ENCODE results near the gene MYO10. TPM values are rescaled to one million over a fixed set of nuclear protein-coding genes. Genes with fewer than 3 reads are reported as not detected.
"Not testable (repeated sequence)": the region's sequence is repeated elsewhere in the genome, so short reads cannot be mapped to it uniquely, and the experiment has no call there.

The MYO10 gene
- total RNA-seq, 1 experiment from 2014 or later, result 202 TPM

GRCh38 chr5:16742938-16743337 is 193.2 kb downstream of the MYO10 start:
- no peaks in the 10 kb centered on the region for H3K9me3 ChIP-seq (ENCODE audit: low read depth, low read length, poor library complexity, severe bottlenecking)
- H3K27me3 ChIP-seq (replicated peaks; ENCODE audit: insufficient read depth, low read depth, low read length, poor library complexity), result no peaks in the 10 kb centered on the region
- intact Hi-C loops (cut with micrococcal nuclease; ENCODE audit: unreplicated experiment), result no loop called here
- H3K27ac ChIP-seq (ENCODE audit: low read depth, low read length, poor library complexity, severe bottlenecking), result peak overlapping the region; percentile 10
- peaks cover 18% of the 10 kb centered on the region for H3K4me1 ChIP-seq (ENCODE audit: insufficient read depth, low read length, poor library complexity, severe bottlenecking)
- DNase-seq (ENCODE audit: low spot score), result no peak
- peaks cover 68% of the 10 kb centered on the region for H3K36me3 ChIP-seq (ENCODE audit: insufficient read depth, low read length, poor library complexity, severe bottlenecking)
- H3K4me3 ChIP-seq (ENCODE audit: low read depth, low read length, poor library complexity, severe bottlenecking), result no peak overlapping the region
- BruUV-seq (replicated peaks), result no TSS peak
- ChIA-PET POLR2A (ENCODE audit: low non-redundant PET) (no interaction called here), CTCF (no interaction called here)
- TF ChIP-seq CTCF (conservative IDR thresholded peaks at IDR 0.05; ENCODE audit: low read depth, low read length) (no peak), EZH2 (IDR thresholded peaks at IDR 0.05; ENCODE audit: borderline replicate concordance, low read depth, low read length, poor library complexity, severe bottlenecking) (no peak)

- POLR2A ChIA-PET (ENCODE audit: low non-redundant PET), result no interaction called here
- Histone ChIP-seq H3K4me1 (ENCODE audit: insufficient read depth, low read length, poor library complexity, severe bottlenecking) (peaks cover 39% of the 10 kb centered on the region), H3K27me3 (replicated peaks; ENCODE audit: insufficient read depth, low read depth, low read length, poor library complexity) (no peaks in the 10 kb centered on the region), H3K36me3 (ENCODE audit: insufficient read depth, low read length, poor library complexity, severe bottlenecking) (peaks cover 54% of the 10 kb centered on the region), H3K4me3 (ENCODE audit: low read depth, low read length, poor library complexity, severe bottlenecking) (no peak overlapping the region), H3K9me3 (ENCODE audit: low read depth, low read length, poor library complexity, severe bottlenecking) (no peaks in the 10 kb centered on the region), H3K27ac (ENCODE audit: low read depth, low read length, poor library complexity, severe bottlenecking) (no peak overlapping the region)
- TF ChIP-seq EZH2 (IDR thresholded peaks at IDR 0.05; ENCODE audit: borderline replicate concordance, low read depth, low read length, poor library complexity, severe bottlenecking) (no peak), CTCF (conservative IDR thresholded peaks at IDR 0.05; ENCODE audit: low read depth, low read length) (0 out of 2 replicates have a peak, but pooled peaks have one; percentile 18)
- no TSS peak for BruUV-seq (replicated peaks)
- CTCF ChIA-PET, result no interaction called here
- no peak for DNase-seq (ENCODE audit: low spot score)
- intact Hi-C loops (cut with micrococcal nuclease; ENCODE audit: unreplicated experiment), result no loop called here
These were observed 195.2 kb downstream of the MYO10 start for GRCh38 chr5:16740811-16741392.

- intact Hi-C loops (cut with micrococcal nuclease; ENCODE audit: unreplicated experiment), result no loop called here
- TF ChIP-seq CTCF (conservative IDR thresholded peaks at IDR 0.05; ENCODE audit: low read depth, low read length), result no peak
- TF ChIP-seq EZH2 (IDR thresholded peaks at IDR 0.05; ENCODE audit: borderline replicate concordance, low read depth, low read length, poor library complexity, severe bottlenecking), result no peak
- no peak for DNase-seq (ENCODE audit: low spot score)
- no peak overlapping the region for H3K4me3 ChIP-seq (ENCODE audit: low read depth, low read length, poor library complexity, severe bottlenecking)
- no peaks in the 10 kb centered on the region for H3K27me3 ChIP-seq (replicated peaks; ENCODE audit: insufficient read depth, low read depth, low read length, poor library complexity)
- POLR2A ChIA-PET (ENCODE audit: low non-redundant PET), result no interaction called here
- no TSS peak for BruUV-seq (replicated peaks)
- peaks cover 54% of the 10 kb centered on the region for H3K36me3 ChIP-seq (ENCODE audit: insufficient read depth, low read length, poor library complexity, severe bottlenecking)
- H3K27ac ChIP-seq (ENCODE audit: low read depth, low read length, poor library complexity, severe bottlenecking), result no peak overlapping the region
- peaks cover 44% of the 10 kb centered on the region for H3K4me1 ChIP-seq (ENCODE audit: insufficient read depth, low read length, poor library complexity, severe bottlenecking)
- CTCF ChIA-PET, result no interaction called here
- H3K9me3 ChIP-seq (ENCODE audit: low read depth, low read length, poor library complexity, severe bottlenecking), result no peaks in the 10 kb centered on the region
These were observed 195.8 kb downstream of the MYO10 start for GRCh38 chr5:16740066-16740810.

GRCh38 chr5:16738393-16738792 is 197.7 kb downstream of the MYO10 start:
- H3K9me3 ChIP-seq (ENCODE audit: low read depth, low read length, poor library complexity, severe bottlenecking); intact Hi-C loops (cut with micrococcal nuclease; ENCODE audit: unreplicated experiment); POLR2A ChIA-PET (ENCODE audit: low non-redundant PET); H3K27me3 ChIP-seq (replicated peaks; ENCODE audit: insufficient read depth, low read depth, low read length, poor library complexity); BruUV-seq (replicated peaks); CTCF ChIA-PET; DNase-seq (ENCODE audit: low spot score); H3K4me3 ChIP-seq (ENCODE audit: low read depth, low read length, poor library complexity, severe bottlenecking); H3K27ac ChIP-seq (ENCODE audit: low read depth, low read length, poor library complexity, severe bottlenecking): not testable (repeated sequence)
- Histone ChIP-seq H3K4me1 (ENCODE audit: insufficient read depth, low read length, poor library complexity, severe bottlenecking) (peaks cover 44% of the 10 kb centered on the region), H3K36me3 (ENCODE audit: insufficient read depth, low read length, poor library complexity, severe bottlenecking) (peaks cover 54% of the 10 kb centered on the region)

Data from A673 (cell line).